Vagina (tissue), 2 donors: Measurements from ENCODE around the gene KRT23.

Source experiments
- POLR2A ChIP-seq, 2 donors: fragments of 450-650 bp; IDR thresholded peaks; one replicate each; pipeline ENCODE4 v1.6.1; 2017; ENCODE audit warnings: antibody characterized with exemption in 2 of 2, mild to moderate bottlenecking in 2 of 2, moderate library complexity in 2 of 2
- TF ChIP-seq, protein P1 (sequence below), 3 experiments: fragments of 450-650 bp in 2 of 3; fragments of 200-600 bp in 1 of 3; sonication (generic) in 1 of 3; IDR thresholded peaks; one replicate each; pipeline ENCODE4 v1.5.1; 2017 to 2019; ENCODE audit warnings: antibody characterized with exemption in 3 of 3, mild to moderate bottlenecking in 2 of 3, moderate library complexity in 2 of 3

DNA sequence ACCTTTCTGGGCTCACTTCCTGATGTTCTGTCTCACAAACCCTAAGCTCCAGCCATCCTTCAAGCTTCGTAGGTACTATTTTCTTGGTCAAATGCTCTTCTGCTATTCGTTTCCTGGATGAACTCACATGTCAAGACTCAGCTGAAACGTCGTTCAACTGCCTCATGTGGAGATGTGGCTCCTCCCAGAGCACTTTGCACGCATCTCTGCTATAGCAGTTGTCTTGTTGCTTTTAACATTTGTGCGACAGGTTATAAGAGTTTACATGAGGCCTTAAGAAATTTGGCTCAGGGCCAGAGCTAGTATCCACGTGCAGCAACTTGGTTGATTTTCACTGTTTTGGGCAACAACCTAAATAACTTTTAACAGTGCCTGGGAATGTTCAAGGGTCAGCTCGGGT, 49.5 kb upstream of the KRT23 start:
- TF ChIP-seq, protein P1, sequence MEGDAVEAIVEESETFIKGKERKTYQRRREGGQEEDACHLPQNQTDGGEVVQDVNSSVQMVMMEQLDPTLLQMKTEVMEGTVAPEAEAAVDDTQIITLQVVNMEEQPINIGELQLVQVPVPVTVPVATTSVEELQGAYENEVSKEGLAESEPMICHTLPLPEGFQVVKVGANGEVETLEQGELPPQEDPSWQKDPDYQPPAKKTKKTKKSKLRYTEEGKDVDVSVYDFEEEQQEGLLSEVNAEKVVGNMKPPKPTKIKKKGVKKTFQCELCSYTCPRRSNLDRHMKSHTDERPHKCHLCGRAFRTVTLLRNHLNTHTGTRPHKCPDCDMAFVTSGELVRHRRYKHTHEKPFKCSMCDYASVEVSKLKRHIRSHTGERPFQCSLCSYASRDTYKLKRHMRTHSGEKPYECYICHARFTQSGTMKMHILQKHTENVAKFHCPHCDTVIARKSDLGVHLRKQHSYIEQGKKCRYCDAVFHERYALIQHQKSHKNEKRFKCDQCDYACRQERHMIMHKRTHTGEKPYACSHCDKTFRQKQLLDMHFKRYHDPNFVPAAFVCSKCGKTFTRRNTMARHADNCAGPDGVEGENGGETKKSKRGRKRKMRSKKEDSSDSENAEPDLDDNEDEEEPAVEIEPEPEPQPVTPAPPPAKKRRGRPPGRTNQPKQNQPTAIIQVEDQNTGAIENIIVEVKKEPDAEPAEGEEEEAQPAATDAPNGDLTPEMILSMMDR (IDR thresholded peaks at IDR 0.05), result no peak
- TF ChIP-seq POLR2A (IDR thresholded peaks at IDR 0.05), result no peak
